ENCODE results near the gene PLXNA4. TPM values are rescaled to one million over a fixed set of nuclear protein-coding genes. Genes with fewer than 3 reads are reported as not detected.

The PLXNA4 gene
- total RNA-seq, 2 experiments from 2014 or later = 0.75 to 0.85 TPM

- Histone ChIP-seq H3K27ac (ENCODE audit: low read depth in 1 of 2, low read length in 2 of 2) (no peak overlapping the region), H3K36me3 (ENCODE audit: insufficient read depth, low read length) (no peaks in the 10 kb centered on the region), H3K4me1 (ENCODE audit: insufficient read depth, low read length) (peaks cover 28% of the 10 kb centered on the region), H3K9me3 (ENCODE audit: control insufficient read depth in 1 of 2, insufficient read depth in 1 of 2, low read length in 2 of 2) (no peaks in the 10 kb centered on the region), H3K27me3 (ENCODE audit: control insufficient read depth in 1 of 2, insufficient read depth in 2 of 2, low read length in 2 of 2) (no peaks in the 10 kb centered on the region), H3K4me3 (ENCODE audit: low read length) (no peak overlapping the region)
- peak overlapping the region; percentile 38 for H3K4me3 Mint-ChIP-seq
- ChIA-PET CTCF (interaction anchor here (1.4 kb wide), 1 partner anchor 12 kb away, joined by 3 read pairs; no protein-coding TSS in a partner anchor), POLR2A (interaction anchor here (0.5 to 1.3 kb wide), 4 partner anchors 11 to 528 kb away, joined by 3 to 6 read pairs (median 4); no protein-coding TSS in a partner anchor)
- DNase-seq (peak in 11 of 14 experiments; percentile 7 to 88 (median 24)), ATAC-seq (ENCODE audit: poor library complexity) (peak; percentile 95)
- intact Hi-C loops (cut with DNase I, micrococcal nuclease) = loop anchor here in 1 of 2 experiments (5.0 to 10.0 kb wide), 2 partner anchors 53 to 59 kb away; no protein-coding TSS in a partner anchor
- H3K36me3 Mint-ChIP-seq (ENCODE audit: low read depth) = no peaks in the 10 kb centered on the region
- H3K27me3 Mint-ChIP-seq = no peaks in the 10 kb centered on the region
- TF ChIP-seq, protein P1, sequence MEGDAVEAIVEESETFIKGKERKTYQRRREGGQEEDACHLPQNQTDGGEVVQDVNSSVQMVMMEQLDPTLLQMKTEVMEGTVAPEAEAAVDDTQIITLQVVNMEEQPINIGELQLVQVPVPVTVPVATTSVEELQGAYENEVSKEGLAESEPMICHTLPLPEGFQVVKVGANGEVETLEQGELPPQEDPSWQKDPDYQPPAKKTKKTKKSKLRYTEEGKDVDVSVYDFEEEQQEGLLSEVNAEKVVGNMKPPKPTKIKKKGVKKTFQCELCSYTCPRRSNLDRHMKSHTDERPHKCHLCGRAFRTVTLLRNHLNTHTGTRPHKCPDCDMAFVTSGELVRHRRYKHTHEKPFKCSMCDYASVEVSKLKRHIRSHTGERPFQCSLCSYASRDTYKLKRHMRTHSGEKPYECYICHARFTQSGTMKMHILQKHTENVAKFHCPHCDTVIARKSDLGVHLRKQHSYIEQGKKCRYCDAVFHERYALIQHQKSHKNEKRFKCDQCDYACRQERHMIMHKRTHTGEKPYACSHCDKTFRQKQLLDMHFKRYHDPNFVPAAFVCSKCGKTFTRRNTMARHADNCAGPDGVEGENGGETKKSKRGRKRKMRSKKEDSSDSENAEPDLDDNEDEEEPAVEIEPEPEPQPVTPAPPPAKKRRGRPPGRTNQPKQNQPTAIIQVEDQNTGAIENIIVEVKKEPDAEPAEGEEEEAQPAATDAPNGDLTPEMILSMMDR (IDR thresholded peaks at IDR 0.05) = no peak
- H3K27ac Mint-ChIP-seq = peak overlapping the region; percentile 69
- H3K9me3 Mint-ChIP-seq = no peaks in the 10 kb centered on the region
- H3K4me1 Mint-ChIP-seq (ENCODE audit: low read depth) = peaks cover 40% of the 10 kb centered on the region
Measured at GRCh38 chr7:132485600-132486273, 90.5 kb downstream of the PLXNA4 start.

- intact Hi-C loops (cut with DNase I, micrococcal nuclease) = loop anchor here in 1 of 2 experiments (5.0 to 10.0 kb wide), 2 partner anchors 53 to 60 kb away; no protein-coding TSS in a partner anchor
- Mint-ChIP-seq H3K27me3 (no peaks in the 10 kb centered on the region), H3K4me3 (no peak overlapping the region), H3K4me1 (ENCODE audit: low read depth) (peaks cover 40% of the 10 kb centered on the region), H3K9me3 (no peaks in the 10 kb centered on the region), H3K27ac (peak overlapping the region; percentile 69), H3K36me3 (ENCODE audit: low read depth) (no peaks in the 10 kb centered on the region)
- Histone ChIP-seq H3K9me3 (ENCODE audit: control insufficient read depth in 1 of 2, insufficient read depth in 1 of 2, low read length in 2 of 2) (no peaks in the 10 kb centered on the region), H3K27ac (ENCODE audit: low read depth in 1 of 2, low read length in 2 of 2) (no peak overlapping the region), H3K36me3 (ENCODE audit: insufficient read depth, low read length) (no peaks in the 10 kb centered on the region), H3K4me1 (ENCODE audit: insufficient read depth, low read length) (peaks cover 28% of the 10 kb centered on the region), H3K4me3 (ENCODE audit: low read length) (no peak overlapping the region), H3K27me3 (ENCODE audit: control insufficient read depth in 1 of 2, insufficient read depth in 2 of 2, low read length in 2 of 2) (no peaks in the 10 kb centered on the region)
- DNase-seq (no peak), ATAC-seq (ENCODE audit: poor library complexity) (no peak)
- TF ChIP-seq, protein P1 (IDR thresholded peaks at IDR 0.05) = no peak
- POLR2A ChIA-PET = interaction anchor here (1.0 to 1.3 kb wide), 2 partner anchors 11 to 47 kb away, joined by 4 to 6 read pairs; no protein-coding TSS in a partner anchor
- CTCF ChIA-PET = interaction anchor here (1.4 kb wide), 1 partner anchor 11 kb away, joined by 3 read pairs; no protein-coding TSS in a partner anchor
Measured at GRCh38 chr7:132485136-132485535, 91.1 kb downstream of the PLXNA4 start.

DNA sequence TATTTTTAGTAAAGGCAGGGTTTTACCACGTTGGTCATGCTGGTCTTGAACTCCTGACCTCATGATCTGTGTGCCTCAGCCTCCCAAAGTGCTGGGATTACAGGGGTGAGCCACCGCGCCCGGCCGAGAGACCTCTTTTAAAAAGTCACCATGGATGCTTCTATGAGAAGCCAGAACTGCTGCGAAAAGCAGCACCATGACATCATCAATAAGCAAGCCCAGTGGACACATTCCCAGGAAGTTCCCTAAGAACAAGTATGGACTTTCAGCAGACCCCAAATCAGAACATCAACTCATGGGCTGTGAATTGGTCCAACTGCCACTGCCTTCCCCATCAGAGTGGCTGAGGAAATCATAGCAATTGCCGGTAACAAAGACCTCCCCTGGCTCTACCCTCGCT lies 93.4 kb downstream of the PLXNA4 start:
- ChIA-PET CTCF (no interaction called here), POLR2A (no interaction called here)
- Mint-ChIP-seq H3K4me3 (no peak overlapping the region), H3K36me3 (ENCODE audit: low read depth) (no peaks in the 10 kb centered on the region), H3K27me3 (no peaks in the 10 kb centered on the region), H3K4me1 (ENCODE audit: low read depth) (peaks cover 36% of the 10 kb centered on the region), H3K9me3 (no peaks in the 10 kb centered on the region), H3K27ac (no peak overlapping the region)
- ATAC-seq (ENCODE audit: poor library complexity) (no peak), DNase-seq (no peak)
- Histone ChIP-seq H3K4me3 (ENCODE audit: low read length) (no peak overlapping the region), H3K36me3 (ENCODE audit: insufficient read depth, low read length) (no peaks in the 10 kb centered on the region), H3K4me1 (ENCODE audit: insufficient read depth, low read length) (peaks cover 28% of the 10 kb centered on the region), H3K9me3 (ENCODE audit: control insufficient read depth in 1 of 2, insufficient read depth in 1 of 2, low read length in 2 of 2) (no peaks in the 10 kb centered on the region), H3K27me3 (ENCODE audit: control insufficient read depth in 1 of 2, insufficient read depth in 2 of 2, low read length in 2 of 2) (no peaks in the 10 kb centered on the region), H3K27ac (ENCODE audit: low read depth in 1 of 2, low read length in 2 of 2) (no peak overlapping the region)
- intact Hi-C loops (cut with DNase I, micrococcal nuclease) = loop anchor here (5.0 to 10.0 kb wide), 2 partner anchors 56 to 62 kb away; no protein-coding TSS in a partner anchor
- TF ChIP-seq, protein P1 (IDR thresholded peaks at IDR 0.05) = no peak

All from CD4-positive, alpha-beta T cell (primary cell).